ENCODE results near the gene GIMAP5.

- no peak for TF ChIP-seq CTCF (IDR thresholded peaks at IDR 0.05; ENCODE audit: insufficient read depth, low read depth, low read length)
- TF ChIP-seq EZH2 (IDR thresholded peaks at IDR 0.05; ENCODE audit: insufficient read depth, low read length) = no peak
Observed at GRCh38 chr7:150791304-150791703, 54.1 kb downstream of the GIMAP5 start.
